Activated gamma-delta T cell treated with Interleukin-2 at 50 U/mL for 16 hours (primary cell): ENCODE measurements around the gene CLUH.
"Not testable (repeated sequence)": the region's sequence is repeated elsewhere in the genome, so short reads cannot be mapped to it uniquely, and the experiment has no call there.

ENCODE experiments used
- DNase-seq: peaks from one replicate; pipeline ENCODE4 v3.0.0-alpha.2; 2020

CLUH gene

DNA sequence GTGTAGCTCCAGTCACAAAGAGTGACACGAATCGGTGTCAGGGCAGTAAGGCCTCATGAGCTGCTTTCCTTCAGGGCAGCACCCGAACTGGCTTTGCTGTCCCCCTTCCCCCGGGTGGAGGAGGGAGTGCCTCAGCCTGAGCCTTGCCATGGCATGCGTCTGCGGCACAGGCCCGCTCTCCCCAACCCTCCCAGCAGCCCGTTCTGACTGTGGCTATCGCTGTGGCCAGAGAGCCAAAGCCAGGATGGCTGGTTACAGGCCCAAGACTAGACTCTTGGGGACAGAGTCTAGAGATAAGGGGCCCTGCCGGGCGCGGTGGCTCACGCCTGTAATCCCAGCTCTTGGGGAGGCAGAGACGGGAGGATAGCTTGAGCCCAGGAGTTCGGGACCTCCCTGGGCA is 25.9 kb downstream of the CLUH start:
- no peak for DNase-seq

DNA sequence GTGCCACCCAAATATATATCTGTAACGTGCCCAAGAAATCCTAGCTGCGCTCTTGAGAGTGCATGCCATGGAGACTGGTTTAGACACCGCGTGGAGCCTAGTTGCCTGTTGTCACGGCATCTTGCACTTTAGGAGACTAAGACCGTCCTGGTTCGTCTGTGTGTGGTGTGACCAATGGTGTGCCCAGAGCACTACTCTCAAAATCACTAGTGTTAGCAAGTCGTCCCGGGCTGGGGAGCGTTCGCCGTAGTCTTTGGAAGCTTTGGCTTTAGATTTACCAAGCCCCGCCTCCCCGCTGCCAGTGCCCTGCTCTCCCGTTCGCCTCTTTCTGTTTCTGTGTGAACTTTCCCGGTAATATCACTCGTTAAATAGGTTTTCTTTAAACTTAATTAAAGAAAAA is 27.0 kb downstream of the CLUH start:
- DNase-seq = no peak

GRCh38 chr17:2683912-2684311 is 27.7 kb downstream of the CLUH start:
- no peak for DNase-seq

- DNase-seq = no peak
Measured at GRCh38 chr17:2682176-2682938, 29.2 kb downstream of the CLUH start.

- DNase-seq = no peak
Measured at GRCh38 chr17:2681650-2682049, 29.9 kb downstream of the CLUH start.

DNA sequence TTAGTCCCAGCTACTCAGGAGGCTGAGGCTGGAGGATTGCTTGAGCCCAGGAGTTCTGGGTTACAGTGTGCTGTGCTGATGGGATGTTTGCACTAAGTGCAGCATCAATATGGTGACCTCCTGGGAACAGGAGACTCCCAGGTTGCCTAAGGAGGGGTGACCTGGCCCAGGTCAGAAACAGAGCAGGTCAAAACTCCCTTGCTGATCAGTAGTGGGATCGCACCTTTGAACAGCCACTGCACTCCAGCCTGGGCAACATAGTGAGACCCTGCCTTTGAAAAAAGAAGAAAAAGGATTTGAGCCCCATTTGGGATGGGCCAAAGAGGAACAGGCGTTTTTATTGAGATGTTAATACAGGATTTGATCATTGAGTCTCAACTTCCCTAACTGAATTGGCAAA is 30.6 kb downstream of the CLUH start:
- no peak for DNase-seq

GRCh38 chr17:2679247-2679646 is 32.3 kb downstream of the CLUH start:
- DNase-seq = not testable (repeated sequence)

- DNase-seq = no peak
Measured at GRCh38 chr17:2672026-2672425, 39.5 kb downstream of the CLUH start.

DNA sequence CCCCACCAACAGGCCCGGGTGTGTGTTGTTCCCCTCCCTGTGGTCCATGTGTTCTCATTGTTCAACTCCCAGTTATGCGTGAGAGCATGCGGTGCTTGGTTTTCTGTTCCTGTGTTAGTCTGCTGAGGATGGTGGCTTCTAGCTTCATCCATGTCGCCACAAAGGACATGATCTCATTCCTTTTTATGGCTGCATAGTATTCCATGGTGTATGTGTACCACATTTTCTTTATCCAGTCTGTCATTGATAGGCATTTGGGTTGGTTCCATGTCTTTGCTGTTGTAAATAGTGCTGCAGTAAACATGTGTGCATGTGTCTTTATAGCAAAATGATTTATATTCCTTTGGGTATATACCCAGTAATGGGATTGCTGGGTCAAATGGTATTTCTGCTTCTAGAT is 51.2 kb downstream of the CLUH start:
- DNase-seq = not testable (repeated sequence)

DNA sequence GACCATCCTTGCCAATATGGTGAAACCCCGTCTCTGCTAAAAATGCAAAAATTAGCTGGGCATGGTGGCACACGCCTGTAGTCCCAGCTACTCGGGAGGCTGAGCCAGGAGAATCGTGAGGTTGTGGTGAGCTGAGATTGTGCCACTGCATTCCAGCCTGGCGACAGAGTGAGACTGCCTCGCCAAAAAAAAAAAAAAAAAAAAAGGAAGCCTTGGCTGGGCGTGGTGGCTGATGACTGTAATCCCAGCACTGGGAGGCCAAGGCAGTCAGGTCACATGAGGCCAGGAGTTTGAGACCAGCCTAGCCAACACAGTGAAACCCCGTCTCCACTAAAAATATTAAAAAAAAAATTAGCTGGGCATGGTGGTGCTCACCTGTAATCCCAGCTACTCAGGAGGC is 52.2 kb downstream of the CLUH start:
- not testable (repeated sequence) for DNase-seq

GRCh38 chr17:2656283-2656682 is 55.3 kb downstream of the CLUH start:
- no peak for DNase-seq

DNA sequence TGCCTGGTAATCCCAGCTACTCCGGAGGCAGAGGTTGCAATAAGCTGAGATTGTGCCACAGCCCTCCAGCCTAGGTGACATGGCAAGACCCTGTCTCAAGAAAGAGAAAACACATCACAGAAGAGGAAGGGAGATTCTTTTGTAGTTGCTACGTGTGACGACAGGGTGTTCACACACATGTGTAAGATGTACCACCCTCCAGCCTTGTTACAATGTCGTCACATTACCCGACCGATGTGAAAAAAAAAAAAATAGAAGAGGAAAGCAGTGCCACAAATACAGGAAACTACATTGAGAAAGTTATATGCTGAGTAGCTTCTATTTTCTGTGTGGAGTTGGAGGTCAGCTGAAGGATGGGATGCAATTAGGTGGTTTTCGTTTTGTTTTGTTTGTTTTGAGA is 56.0 kb downstream of the CLUH start:
- no peak for DNase-seq

DNA sequence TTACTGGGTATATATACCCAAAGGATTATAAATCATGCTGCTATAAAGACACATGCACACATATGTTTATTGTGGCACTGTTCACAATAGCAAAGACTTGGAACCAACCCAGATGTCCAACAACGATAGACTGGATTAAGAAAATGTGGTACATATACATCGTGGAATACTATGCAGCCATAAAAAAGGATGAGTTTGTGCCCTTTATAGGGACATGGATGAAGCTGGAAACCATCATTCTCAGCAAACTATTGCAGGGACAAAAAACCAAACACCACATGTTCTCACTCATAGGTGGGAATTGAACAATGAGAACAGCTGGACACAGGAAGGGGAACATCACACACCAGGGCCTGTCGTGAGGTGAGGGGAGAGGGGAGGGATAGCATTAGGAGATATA is 58.7 kb downstream of the CLUH start:
- DNase-seq = not testable (repeated sequence)

DNA sequence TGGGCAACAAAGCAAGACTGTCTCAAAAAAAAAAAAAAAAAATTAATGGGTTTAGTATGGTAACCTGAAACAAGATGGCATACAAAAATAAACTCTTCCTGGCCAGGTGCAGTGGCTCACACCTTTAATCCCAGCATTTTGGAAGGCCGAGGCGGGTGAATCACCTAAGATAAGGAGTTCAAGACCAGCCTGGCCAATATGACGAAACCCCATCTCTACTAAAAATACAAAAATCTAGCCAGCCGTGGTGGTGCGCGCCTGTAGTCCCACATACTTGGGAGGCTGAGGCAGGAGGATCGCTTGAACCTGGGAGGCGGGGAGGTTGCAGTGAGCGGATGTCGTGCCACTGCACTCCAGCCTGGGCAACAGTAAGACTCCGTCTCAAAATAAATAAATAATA is 62.4 kb downstream of the CLUH start:
- DNase-seq = no peak

DNA sequence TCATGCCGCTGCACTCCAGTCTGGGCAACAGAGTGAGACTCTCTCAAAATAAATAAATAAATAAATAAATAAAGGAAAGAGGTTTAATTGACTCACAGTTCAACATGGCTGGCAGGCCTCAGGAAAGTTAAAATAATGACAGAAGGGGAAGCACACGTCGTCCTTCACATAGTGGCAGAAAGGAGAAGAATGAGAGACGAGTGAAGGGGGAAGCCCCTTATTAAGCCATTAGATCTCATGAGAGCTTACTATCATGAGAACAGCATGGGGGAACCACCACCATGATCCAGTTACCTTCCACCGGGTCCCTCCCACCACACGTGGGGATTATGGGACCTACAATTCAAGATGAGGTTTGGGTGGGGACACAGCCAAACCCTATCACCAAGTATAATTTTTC is 63.6 kb downstream of the CLUH start:
- DNase-seq = no peak

GRCh38 chr17:2644971-2645370 is 66.6 kb downstream of the CLUH start:
- no peak for DNase-seq
